H1 (cell line): ENCODE results near the gene TRIM44. TPM values are rescaled to one million over a fixed set of nuclear protein-coding genes. Genes with fewer than 3 reads are reported as not detected.

Experiments used
- CTCF ChIA-PET: fragments of 300-600 bp; sonication (Branson Sonifier 250); formaldehyde crosslinking; loops from one replicate; lab custom pipeline; 2021; ENCODE audit not compliant: partially characterized antibody; lab: Charles Lee
- POLR2A ChIA-PET: fragments of 300-600 bp; sonication (Branson Sonifier 250); formaldehyde crosslinking; loops from one replicate; lab custom pipeline; 2021; ENCODE audit warnings: inconsistent platforms; ENCODE audit not compliant: partially characterized antibody; lab: Charles Lee
- DNase-seq, 2 experiments: peaks; one replicate each; pipeline versions ENCODE4 v3.0.0 to v3.0.0-alpha.2; 2010 to 2022; ENCODE audit warnings: low spot score in 2 of 2, low read depth in 1 of 2, mixed read lengths in 1 of 2
- FAIRE-seq: peaks from 2 replicates; lab custom pipeline; 2011; peaks lifted over from hg19 to GRCh38; lab: Jason Lieb, UNC
- H2AFZ ChIP-seq: 2 replicates; pipeline ENCODE4 v1.8.1; 2012; ENCODE audit warnings: low read length, inconsistent platforms
- H2AK5ac ChIP-seq: 2 replicates; pipeline ENCODE4 v1.6.1; 2013; ENCODE audit warnings: low read depth, low read length
- H2BK120ac ChIP-seq: replicated peaks from 2 replicates; pipeline ENCODE3; 2013; ENCODE audit warnings: low read depth, low read length, inconsistent platforms
- H2BK12ac ChIP-seq: 2 replicates; pipeline ENCODE4 v1.6.1; 2013; ENCODE audit warnings: low read depth, low read length
- H2BK15ac ChIP-seq: 2 replicates; pipeline ENCODE4 v1.6.1; 2013; ENCODE audit warnings: low read length
- H2BK20ac ChIP-seq: 2 replicates; pipeline ENCODE4 v1.6.1; 2013; ENCODE audit warnings: low read length
- H2BK5ac ChIP-seq: 2 replicates; pipeline ENCODE4 v1.6.1; 2013; ENCODE audit warnings: low read depth, low read length
- H3K14ac ChIP-seq: 2 replicates; pipeline ENCODE4 v1.6.1; 2013; ENCODE audit warnings: inconsistent platforms; ENCODE audit not compliant: insufficient read length
- H3K18ac ChIP-seq: 2 replicates; pipeline ENCODE4 v1.6.1; 2013; ENCODE audit warnings: low read length; ENCODE audit errors: extremely low read depth
- H3K23ac ChIP-seq: 2 replicates; pipeline ENCODE4 v1.6.1; 2013; ENCODE audit warnings: inconsistent platforms; ENCODE audit not compliant: insufficient read length
- H3K23me2 ChIP-seq: 2 replicates; pipeline ENCODE4 v1.6.1; 2013; ENCODE audit warnings: low read depth, low read length
- H3K27ac ChIP-seq: 2 replicates; pipeline ENCODE4 v1.6.1; 2011; ENCODE audit warnings: low read depth, low read length, inconsistent platforms
- H3K27me3 ChIP-seq, 4 experiments: replicated peaks in 1 of 4; 1 replicate in 1 of 4; 2 replicates in 3 of 4; pipeline versions ENCODE4 v1.6.1 to v1.8.1; 2011 to 2013; ENCODE audit warnings: low read length in 3 of 4, mild to moderate bottlenecking in 3 of 4, inconsistent platforms in 2 of 4, mixed read lengths in 2 of 4, moderate library complexity in 1 of 4; ENCODE audit not compliant: control insufficient read depth in 3 of 4, insufficient read depth in 3 of 4; ENCODE audit errors: extremely low read depth in 1 of 4
- H3K36me3 ChIP-seq, 4 experiments: 2 replicates each; pipeline versions ENCODE4 v1.6.1 to v1.8.1; 2011 to 2013; ENCODE audit warnings: mild to moderate bottlenecking in 4 of 4, low read length in 3 of 4, moderate library complexity in 2 of 4, control low read depth in 1 of 4, inconsistent platforms in 1 of 4; ENCODE audit not compliant: insufficient read depth in 4 of 4, control insufficient read depth in 2 of 4
- H3K4ac ChIP-seq: replicated peaks from 2 replicates; pipeline ENCODE3; 2013; ENCODE audit warnings: low read length, low read depth, mixed read lengths, inconsistent platforms; ENCODE audit not compliant: insufficient read length
- H3K4me1 ChIP-seq, 4 experiments: replicated peaks in 1 of 4; 1 replicate in 1 of 4; 2 replicates in 3 of 4; pipeline versions ENCODE4 v1.6.1 to v1.8.1; 2011 to 2013; ENCODE audit warnings: low read length in 3 of 4, inconsistent platforms in 2 of 4, mixed read lengths in 1 of 4; ENCODE audit not compliant: insufficient read depth in 4 of 4, control insufficient read depth in 3 of 4
- H3K4me2 ChIP-seq, 2 experiments: 2 replicates each; pipeline versions ENCODE4 v1.6.1 to v1.8.1; 2011 to 2013; ENCODE audit warnings: low read depth in 2 of 2, low read length in 2 of 2, control low read depth in 1 of 2, inconsistent platforms in 1 of 2, mild to moderate bottlenecking in 1 of 2; ENCODE audit not compliant: insufficient read depth in 1 of 2
- H3K4me3 ChIP-seq, 4 experiments: fragments of 200-600, 300-600 bp in 1 of 4; sonication (generic), shearing (Covaris generic), sonication (Bioruptor Twin) in 1 of 4; 2 replicates each; pipeline versions ENCODE4 v1.5.1 to v1.8.1; 2011 to 2016; ENCODE audit warnings: low read length in 4 of 4, low read depth in 3 of 4, control low read depth in 2 of 4, inconsistent platforms in 2 of 4, mild to moderate bottlenecking in 2 of 4, mixed read lengths in 1 of 4, moderate library complexity in 1 of 4; ENCODE audit not compliant: insufficient read depth in 2 of 4; ENCODE audit errors: extremely low read depth in 1 of 4
- H3K56ac ChIP-seq: replicated peaks from 2 replicates; pipeline ENCODE3; 2013; ENCODE audit warnings: low read depth, mild to moderate bottlenecking, mixed read lengths, low read length, inconsistent platforms; ENCODE audit not compliant: insufficient read length
- H3K79me1 ChIP-seq: 2 replicates; pipeline ENCODE4 v1.6.1; 2013; ENCODE audit warnings: low read depth, low read length, control low read depth
- H3K79me2 ChIP-seq, 2 experiments: 2 replicates each; pipeline versions ENCODE4 v1.6.1 to v1.8.1; 2012 to 2013; ENCODE audit warnings: low read length in 2 of 2, mild to moderate bottlenecking in 2 of 2, inconsistent platforms in 1 of 2; ENCODE audit not compliant: insufficient read depth in 2 of 2, control insufficient read depth in 1 of 2
- H3K9ac ChIP-seq, 4 experiments: replicated peaks in 1 of 4; 1 replicate in 1 of 4; 2 replicates in 3 of 4; pipeline versions ENCODE4 v1.6.1 to v1.8.1; 2011 to 2013; ENCODE audit warnings: low read depth in 3 of 4, low read length in 3 of 4, control low read depth in 2 of 4, mild to moderate bottlenecking in 2 of 4, moderate library complexity in 2 of 4, inconsistent platforms in 1 of 4; ENCODE audit errors: extremely low read depth in 1 of 4
- H3K9me3 ChIP-seq, 2 experiments: 2 replicates each; pipeline versions ENCODE4 v1.6.1 to v1.8.1; 2012 to 2013; ENCODE audit warnings: mild to moderate bottlenecking in 2 of 2, moderate library complexity in 2 of 2, control low read depth in 1 of 2, inconsistent platforms in 1 of 2, low read depth in 1 of 2, low read length in 1 of 2, mixed read lengths in 1 of 2; ENCODE audit not compliant: insufficient read depth in 2 of 2
- H4K20me1 ChIP-seq, 2 experiments: replicated peaks in 1 of 2; 2 replicates each; pipeline versions ENCODE3 to v1.8.1; 2011 to 2013; ENCODE audit warnings: inconsistent platforms in 2 of 2, low read length in 2 of 2, mild to moderate bottlenecking in 1 of 2; ENCODE audit not compliant: insufficient read depth in 2 of 2, control insufficient read depth in 1 of 2
- H4K5ac ChIP-seq: 2 replicates; pipeline ENCODE4 v1.6.1; 2013; ENCODE audit warnings: low read length, low read depth, mixed read lengths, inconsistent platforms; ENCODE audit not compliant: insufficient read length
- H4K8ac ChIP-seq: 2 replicates; pipeline ENCODE4 v1.8.0; 2013; ENCODE audit warnings: mild to moderate bottlenecking, moderate library complexity, low read length, inconsistent platforms; ENCODE audit not compliant: insufficient read depth; ENCODE audit errors: extremely low read depth
- H4K91ac ChIP-seq: replicated peaks from 2 replicates; pipeline ENCODE3; 2013; ENCODE audit warnings: low read length, mixed read lengths, inconsistent platforms; ENCODE audit not compliant: insufficient read length
- EP300 ChIP-seq, 2 experiments: IDR thresholded peaks; 1 replicate in 1 of 2; 2 replicates in 1 of 2; pipeline ENCODE4 v1.6.1; 2011 to 2012; ENCODE audit warnings: low read depth in 2 of 2, low read length in 2 of 2, mild to moderate bottlenecking in 2 of 2, borderline replicate concordance in 1 of 2, inconsistent platforms in 1 of 2, moderate library complexity in 1 of 2
- POU5F1 ChIP-seq: IDR thresholded peaks from 2 replicates; pipeline ENCODE4 v1.6.1; 2011; ENCODE audit warnings: low read depth, mild to moderate bottlenecking, low read length, moderate library complexity
- WGBS, 2 experiments: shearing (Covaris generic) in 1 of 2; methylation state at CpG; one replicate each; pipeline versions ENCODE4 v1.1.6 to v1.1.7; 2013 to 2015; ENCODE audit warnings: low lambda C conversion rate in 2 of 2, mixed read lengths in 2 of 2, inconsistent platforms in 1 of 2, low coverage in 1 of 2, missing lambda C conversion rate in 1 of 2; ENCODE audit not compliant: insufficient replicate concordance in 2 of 2, insufficient coverage in 1 of 2, insufficient read length in 1 of 2; ENCODE audit errors: extremely low coverage in 1 of 2, missing lambda C conversion rate in 1 of 2; 5-methylcytosine and 5-hydroxymethylcytosine counted together
- polyA plus RNA-seq, 7 experiments: library from polyadenylated mRNA; depleted of rRNA in 3 of 7; stranded (reverse) in 5 of 7; unstranded in 2 of 7; fragments of >200 nt in 5 of 7; fragments of 200-250 nt in 2 of 7; gene quantifications; 1 replicate in 5 of 7; 2 replicates in 1 of 7; 4 replicates in 1 of 7; pipeline versions ENCODE4 v1.2.1 to v1.2.3, GENCODE V29; 2011 to 2013; ENCODE audit warnings: missing spikeins in 2 of 7, mixed read lengths in 2 of 7
- total RNA-seq: library from RNA; stranded (reverse); fragmentation: NEBNext Ultra II Directional; extraction: Animal tissue kit (Norgen Biotek cat#: 25700); gene quantifications from 2 replicates; pipeline ENCODE4 v1.2.1, GENCODE V29; 2021

The TRIM44 gene
- total and polyA plus RNA-seq, 2 of the 8 experiments (the other 6 are each of a cell fraction or from before 2014, with no cell fraction given), result 13.9 to 34.4 TPM

DNA sequence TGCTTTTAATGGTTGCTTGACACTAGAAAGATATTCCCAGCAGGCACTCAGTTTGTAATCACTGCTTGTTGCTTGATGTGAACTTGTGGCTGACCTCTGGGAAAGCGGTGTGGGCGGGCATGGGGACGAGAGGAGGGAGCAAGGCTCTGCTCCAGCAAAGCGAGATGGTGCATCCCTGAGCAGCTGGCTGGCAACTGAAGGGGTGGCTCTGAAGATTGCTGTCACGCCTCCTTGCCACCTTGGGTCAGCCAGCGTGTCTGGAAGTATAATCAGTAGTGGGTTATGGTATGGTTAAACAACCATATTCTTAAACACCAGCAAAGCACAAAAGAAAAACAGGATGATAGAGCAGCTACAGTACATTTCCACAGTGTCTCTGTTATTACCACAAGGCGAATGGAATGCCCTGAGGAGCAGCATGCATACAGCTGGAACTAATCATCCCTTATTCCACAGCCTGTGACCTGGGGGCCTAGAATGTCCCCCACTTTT is 124.5 kb downstream of the TRIM44 start:
- no peak overlapping the region for H3K27ac ChIP-seq
- H3K4me2 ChIP-seq, result no peak overlapping the region
- no peak for FAIRE-seq
- H2BK5ac ChIP-seq, result no peak overlapping the region
- H3K18ac ChIP-seq, result no peak overlapping the region
- ChIA-PET CTCF (interaction anchor here (4.3 to 4.4 kb wide), 2 partner anchors 12 to 35 kb away, joined by 17 to 21 read pairs; no protein-coding TSS in a partner anchor), POLR2A (interaction anchor here (0.6 kb wide), 1 partner anchor 178 kb away, joined by 4 read pairs; no protein-coding TSS in a partner anchor)
- no peak overlapping the region for H2AFZ ChIP-seq
- no peak overlapping the region for H3K23ac ChIP-seq
- no peak overlapping the region for H3K4ac ChIP-seq
- DNase-seq, result no peak
- no peak overlapping the region for H3K9ac ChIP-seq
- no peaks in the 10 kb centered on the region for H3K79me1 ChIP-seq
- no peaks in the 10 kb centered on the region for H3K27me3 ChIP-seq
- H3K36me3 ChIP-seq, result no peaks in the 10 kb centered on the region
- no peak overlapping the region for H4K91ac ChIP-seq
- no peak overlapping the region for H2BK120ac ChIP-seq
- peaks cover 0 to 2% (median 0%) of the 10 kb centered on the region in 4 experiments; a peak in 1 of 7 replicates for H3K4me1 ChIP-seq
- no peak overlapping the region for H2BK15ac ChIP-seq
- H2BK12ac ChIP-seq, result no peak overlapping the region
- H3K9me3 ChIP-seq, result no peaks in the 10 kb centered on the region
- no peak overlapping the region for H3K56ac ChIP-seq
- no peak for TF ChIP-seq EP300 (IDR thresholded peaks at IDR 0.05; ENCODE audit: borderline replicate concordance in 1 of 2, low read depth in 2 of 2, low read length in 2 of 2)
- no peak for TF ChIP-seq POU5F1
- H3K14ac ChIP-seq, result no peak overlapping the region
- 77% methylated on average over 7 of the region's 7 CpGs; no CpG with 5 or more reads in 1 of the 2 experiments for WGBS, 2 experiments
- H4K8ac ChIP-seq, result no peak overlapping the region
- H2AK5ac ChIP-seq, result no peak overlapping the region
- H3K79me2 ChIP-seq, result no peaks in the 10 kb centered on the region
- no peak overlapping the region for H4K5ac ChIP-seq
- no peak overlapping the region for H3K4me3 ChIP-seq
- H2BK20ac ChIP-seq, result no peak overlapping the region
- H3K23me2 ChIP-seq, result no peaks in the 10 kb centered on the region
- no peaks in the 10 kb centered on the region for H4K20me1 ChIP-seq
